ENCODE measurements around the gene TMEM45A. TPM values are rescaled to one million over a fixed set of nuclear protein-coding genes. Genes with fewer than 3 reads are reported as not detected.

The TMEM45A gene
- total RNA-seq, 4 donors from 2014 or later = 9.4 to 36.5 (median 14.0) TPM

DNA sequence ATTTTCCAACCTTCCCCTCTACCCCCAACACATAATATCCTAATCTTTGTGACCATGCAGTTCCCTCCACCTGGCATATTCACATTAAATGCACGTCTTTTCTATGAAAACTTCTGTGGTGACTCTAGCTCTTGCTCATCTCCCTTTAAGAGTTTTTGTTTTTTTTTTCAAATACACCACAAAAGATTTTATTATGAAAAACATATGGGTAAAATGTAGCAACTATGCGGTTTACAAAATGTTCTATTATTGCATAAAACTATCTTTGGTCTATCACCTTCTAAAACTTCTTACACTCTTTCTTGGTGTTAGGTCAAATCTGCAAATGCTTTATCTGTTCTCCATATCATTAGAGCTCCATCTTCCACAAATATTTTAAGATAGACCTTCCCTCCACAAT lies 78.4 kb downstream of the TMEM45A start:
- TF ChIP-seq, protein P1, sequence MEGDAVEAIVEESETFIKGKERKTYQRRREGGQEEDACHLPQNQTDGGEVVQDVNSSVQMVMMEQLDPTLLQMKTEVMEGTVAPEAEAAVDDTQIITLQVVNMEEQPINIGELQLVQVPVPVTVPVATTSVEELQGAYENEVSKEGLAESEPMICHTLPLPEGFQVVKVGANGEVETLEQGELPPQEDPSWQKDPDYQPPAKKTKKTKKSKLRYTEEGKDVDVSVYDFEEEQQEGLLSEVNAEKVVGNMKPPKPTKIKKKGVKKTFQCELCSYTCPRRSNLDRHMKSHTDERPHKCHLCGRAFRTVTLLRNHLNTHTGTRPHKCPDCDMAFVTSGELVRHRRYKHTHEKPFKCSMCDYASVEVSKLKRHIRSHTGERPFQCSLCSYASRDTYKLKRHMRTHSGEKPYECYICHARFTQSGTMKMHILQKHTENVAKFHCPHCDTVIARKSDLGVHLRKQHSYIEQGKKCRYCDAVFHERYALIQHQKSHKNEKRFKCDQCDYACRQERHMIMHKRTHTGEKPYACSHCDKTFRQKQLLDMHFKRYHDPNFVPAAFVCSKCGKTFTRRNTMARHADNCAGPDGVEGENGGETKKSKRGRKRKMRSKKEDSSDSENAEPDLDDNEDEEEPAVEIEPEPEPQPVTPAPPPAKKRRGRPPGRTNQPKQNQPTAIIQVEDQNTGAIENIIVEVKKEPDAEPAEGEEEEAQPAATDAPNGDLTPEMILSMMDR (IDR thresholded peaks at IDR 0.05) = no peak
- no peak for TF ChIP-seq POLR2A (IDR thresholded peaks at IDR 0.05)
- no peak for TF ChIP-seq EP300 (IDR thresholded peaks at IDR 0.05)
- Histone ChIP-seq H3K9me3 (no peaks in the 10 kb centered on the region), H3K4me1 (no peaks in the 10 kb centered on the region), H3K4me3 (no peak overlapping the region), H3K36me3 (peaks cover 0 to 18% (median 0%) of the 10 kb centered on the region in 3 donors), H3K27ac (no peak overlapping the region), H3K27me3 (no peaks in the 10 kb centered on the region)
- no peak for DNase-seq (ENCODE audit: low spot score in 2 of 2)
- 79 to 85% methylated on average over 2 of the region's 2 CpGs for WGBS, 2 donors

GRCh38 chr3:100574536-100574935 lies 82.1 kb downstream of the TMEM45A start:
- Histone ChIP-seq H3K27ac (no peak overlapping the region), H3K4me1 (no peaks in the 10 kb centered on the region), H3K9me3 (no peaks in the 10 kb centered on the region), H3K36me3 (peaks cover 0 to 13% (median 0%) of the 10 kb centered on the region in 3 donors), H3K4me3 (no peak overlapping the region), H3K27me3 (no peaks in the 10 kb centered on the region)
- DNase-seq (ENCODE audit: low spot score in 2 of 2) = no peak
- TF ChIP-seq EP300 (IDR thresholded peaks at IDR 0.05) = no peak
- WGBS, 2 donors = 86 to 95% methylated on average over 3 of the region's 3 CpGs

GRCh38 chr3:100575704-100576103 lies 83.3 kb downstream of the TMEM45A start:
- no peak overlapping the region for H3K27ac ChIP-seq
- H3K36me3 ChIP-seq = peaks cover 0 to 1% (median 0%) of the 10 kb centered on the region in 3 donors
- 90 to 95% methylated on average over 6 of the region's 6 CpGs for WGBS, 2 donors
- no peak for DNase-seq (ENCODE audit: low spot score in 2 of 2)
- no peaks in the 10 kb centered on the region for H3K9me3 ChIP-seq
- no peak for TF ChIP-seq EP300 (IDR thresholded peaks at IDR 0.05)
- TF ChIP-seq, protein P1 (IDR thresholded peaks at IDR 0.05) = no peak
- no peak for TF ChIP-seq POLR2A (IDR thresholded peaks at IDR 0.05)
- no peaks in the 10 kb centered on the region for H3K27me3 ChIP-seq
- no peak overlapping the region for H3K4me3 ChIP-seq
- H3K4me1 ChIP-seq = no peaks in the 10 kb centered on the region

GRCh38 chr3:100577382-100578008 lies 85.1 kb downstream of the TMEM45A start:
- Histone ChIP-seq H3K9me3 (no peaks in the 10 kb centered on the region), H3K36me3 (no peaks in the 10 kb centered on the region), H3K4me3 (no peak overlapping the region), H3K27ac (no peak overlapping the region), H3K27me3 (no peaks in the 10 kb centered on the region), H3K4me1 (no peaks in the 10 kb centered on the region)
- WGBS, 2 donors = 72 to 84% methylated on average over 1 of the region's 1 CpG
- TF ChIP-seq, protein P1 (IDR thresholded peaks at IDR 0.05) = no peak
- TF ChIP-seq EP300 (IDR thresholded peaks at IDR 0.05) = no peak
- no peak for TF ChIP-seq POLR2A (IDR thresholded peaks at IDR 0.05)
- DNase-seq (ENCODE audit: low spot score in 2 of 2) = no peak

- no peaks in the 10 kb centered on the region for H3K4me1 ChIP-seq
- no peak for DNase-seq (ENCODE audit: low spot score in 2 of 2)
- TF ChIP-seq POLR2A (IDR thresholded peaks at IDR 0.05) (no peak), EP300 (IDR thresholded peaks at IDR 0.05) (no peak)
- TF ChIP-seq, protein P1 (IDR thresholded peaks at IDR 0.05) = no peak
- no peaks in the 10 kb centered on the region for H3K27me3 ChIP-seq
- no peaks in the 10 kb centered on the region for H3K9me3 ChIP-seq
- H3K36me3 ChIP-seq = no peaks in the 10 kb centered on the region
- no peak overlapping the region for H3K4me3 ChIP-seq
- H3K27ac ChIP-seq = no peak overlapping the region
These were observed 86.2 kb downstream of the TMEM45A start for GRCh38 chr3:100578646-100579045.

All from tibial nerve (tissue), 4 donors.